Lower lobe of right lung (tissue), 2 donors: ENCODE measurements around the gene USP26. TPM values are rescaled to one million over a fixed set of nuclear protein-coding genes. Genes with fewer than 3 reads are reported as not detected.

ENCODE experiments used
- ATAC-seq, 2 donors: fragments of 200-7000 bp; cut with Tn5 transposase; one replicate each; pipeline ENCODE4 v1.9.1; 2020 to 2022; ENCODE audit warnings: mild to moderate bottlenecking in 2 of 2, moderate library complexity in 2 of 2
- DNase-seq: peaks from one replicate; pipeline ENCODE4 v3.0.0-alpha.2; 2020
- H3K27ac ChIP-seq: fragments of 200-600 bp; one replicate; pipeline ENCODE4 v1.8.0; 2022
- H3K27me3 ChIP-seq: fragments of 200-600 bp; one replicate; pipeline ENCODE4 v1.8.0; 2022; ENCODE audit warnings: low read depth
- H3K36me3 ChIP-seq: fragments of 200-600 bp; one replicate; pipeline ENCODE4 v1.8.0; 2022; ENCODE audit warnings: mild to moderate bottlenecking
- H3K4me1 ChIP-seq: fragments of 200-600 bp; one replicate; pipeline ENCODE4 v1.8.0; 2022
- H3K4me3 ChIP-seq: fragments of 200-600 bp; one replicate; pipeline ENCODE4 v1.8.0; 2022; ENCODE audit warnings: mild to moderate bottlenecking
- H3K9me3 ChIP-seq: fragments of 200-600 bp; one replicate; pipeline ENCODE4 v1.8.0; 2022
- intact Hi-C: fragments of 100-400 bp; cut with DNase I; formaldehyde crosslinking; loops from one replicate; pipeline ENCODE4 v1.11.0; 2022
- total RNA-seq: library from RNA; stranded (reverse); fragmentation: NEBNext Ultra II Directional; extraction: Animal tissue kit (Norgen Biotek cat#: 25700); gene quantifications from one replicate; pipeline ENCODE4 v1.2.1, GENCODE V29; 2021
- TF ChIP-seq, protein P1 (sequence below): fragments of 200-600 bp; IDR thresholded peaks from one replicate; pipeline ENCODE4 v1.8.0; 2022; ENCODE audit warnings: antibody characterized with exemption, mild to moderate bottlenecking
- donor health status: DM: no; HTN: yes; CAD: no; lungs with severe emphysema.

The USP26 gene
- total RNA-seq, 1 donor from 2014 or later, result not detected

GRCh38 chrX:133007458-133007857, 89.5 kb downstream of the USP26 start:
- no peaks in the 10 kb centered on the region for H3K9me3 ChIP-seq
- no peaks in the 10 kb centered on the region for H3K27me3 ChIP-seq
- no peak for ATAC-seq
- no peaks in the 10 kb centered on the region for H3K4me1 ChIP-seq
- no peak for DNase-seq
- intact Hi-C loops, result no loop called here
- no peaks in the 10 kb centered on the region for H3K36me3 ChIP-seq
- H3K27ac ChIP-seq, result no peak overlapping the region
- H3K4me3 ChIP-seq, result no peak overlapping the region
- TF ChIP-seq, protein P1, sequence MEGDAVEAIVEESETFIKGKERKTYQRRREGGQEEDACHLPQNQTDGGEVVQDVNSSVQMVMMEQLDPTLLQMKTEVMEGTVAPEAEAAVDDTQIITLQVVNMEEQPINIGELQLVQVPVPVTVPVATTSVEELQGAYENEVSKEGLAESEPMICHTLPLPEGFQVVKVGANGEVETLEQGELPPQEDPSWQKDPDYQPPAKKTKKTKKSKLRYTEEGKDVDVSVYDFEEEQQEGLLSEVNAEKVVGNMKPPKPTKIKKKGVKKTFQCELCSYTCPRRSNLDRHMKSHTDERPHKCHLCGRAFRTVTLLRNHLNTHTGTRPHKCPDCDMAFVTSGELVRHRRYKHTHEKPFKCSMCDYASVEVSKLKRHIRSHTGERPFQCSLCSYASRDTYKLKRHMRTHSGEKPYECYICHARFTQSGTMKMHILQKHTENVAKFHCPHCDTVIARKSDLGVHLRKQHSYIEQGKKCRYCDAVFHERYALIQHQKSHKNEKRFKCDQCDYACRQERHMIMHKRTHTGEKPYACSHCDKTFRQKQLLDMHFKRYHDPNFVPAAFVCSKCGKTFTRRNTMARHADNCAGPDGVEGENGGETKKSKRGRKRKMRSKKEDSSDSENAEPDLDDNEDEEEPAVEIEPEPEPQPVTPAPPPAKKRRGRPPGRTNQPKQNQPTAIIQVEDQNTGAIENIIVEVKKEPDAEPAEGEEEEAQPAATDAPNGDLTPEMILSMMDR, result no peak

DNA sequence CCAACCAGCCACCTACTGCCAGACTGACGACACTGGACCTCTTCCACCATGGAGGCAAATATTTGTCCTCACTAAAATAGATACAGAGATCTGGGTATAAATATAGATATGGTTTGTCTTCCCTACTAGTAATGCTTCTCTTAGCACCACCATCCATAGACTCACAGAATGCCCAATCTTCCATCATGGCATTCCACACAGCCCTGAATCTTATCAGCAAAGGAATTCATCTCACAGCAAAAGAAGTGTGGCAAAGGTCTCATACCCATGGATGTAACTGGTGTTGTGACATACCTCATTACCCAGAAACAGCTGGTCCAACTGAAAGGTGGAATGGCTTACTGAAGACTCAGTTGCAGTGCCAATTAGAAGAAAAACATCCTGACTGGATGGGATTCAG, 91.3 kb downstream of the USP26 start:
- no peaks in the 10 kb centered on the region for H3K36me3 ChIP-seq
- H3K4me3 ChIP-seq, result no peak overlapping the region
- no peak overlapping the region for H3K27ac ChIP-seq
- intact Hi-C loops, result no loop called here
- no peaks in the 10 kb centered on the region for H3K4me1 ChIP-seq
- no peaks in the 10 kb centered on the region for H3K9me3 ChIP-seq
- DNase-seq (no peak), ATAC-seq (no peak)
- no peaks in the 10 kb centered on the region for H3K27me3 ChIP-seq
- TF ChIP-seq, protein P1, result no peak

DNA sequence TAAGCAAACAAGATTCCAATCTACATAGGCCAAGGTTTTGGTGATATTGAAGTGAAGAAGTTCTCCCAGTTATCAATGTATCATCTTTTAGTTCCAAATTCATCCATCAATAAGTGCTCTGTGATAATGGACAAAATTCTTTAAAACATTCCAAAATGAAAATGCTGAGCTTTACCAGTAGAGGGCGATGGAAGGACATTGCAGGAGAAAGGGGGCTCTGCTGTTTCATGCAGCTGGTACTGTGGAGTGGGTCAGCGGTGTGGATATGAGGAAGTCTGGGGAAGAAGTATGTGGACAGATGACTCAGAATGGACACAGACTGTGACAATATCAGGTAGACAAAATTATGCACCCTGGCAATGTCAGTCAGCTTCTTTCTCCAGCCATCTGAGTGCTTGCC, 91.9 kb downstream of the USP26 start:
- H3K4me1 ChIP-seq, result no peaks in the 10 kb centered on the region
- H3K36me3 ChIP-seq, result no peaks in the 10 kb centered on the region
- TF ChIP-seq, protein P1, result peak; percentile 45
- H3K9me3 ChIP-seq, result no peaks in the 10 kb centered on the region
- DNase-seq (no peak), ATAC-seq (peak in 1 of 2 donors; percentile 32)
- intact Hi-C loops, result no loop called here
- no peaks in the 10 kb centered on the region for H3K27me3 ChIP-seq
- H3K27ac ChIP-seq, result no peak overlapping the region
- H3K4me3 ChIP-seq, result no peak overlapping the region

DNA sequence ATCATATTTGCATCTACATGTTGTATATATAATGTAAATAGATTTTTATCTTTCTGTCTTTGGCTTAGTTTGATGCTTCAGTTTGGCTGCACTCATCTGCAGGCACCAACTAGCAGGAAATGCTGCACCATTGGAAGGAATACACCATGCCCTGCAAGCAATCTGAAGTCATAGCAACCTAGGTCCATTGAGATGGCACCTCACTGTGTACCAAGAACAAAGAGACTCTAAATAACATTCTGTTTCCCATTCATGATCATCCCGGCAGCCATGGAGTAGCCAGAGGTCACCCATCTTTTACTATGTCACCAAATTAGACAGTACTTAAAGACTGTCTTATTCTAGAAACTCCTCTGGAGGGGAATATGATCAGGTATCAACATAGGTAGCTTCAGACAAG, 97.7 kb downstream of the USP26 start:
- TF ChIP-seq, protein P1, result no peak
- no peaks in the 10 kb centered on the region for H3K36me3 ChIP-seq
- DNase-seq (no peak), ATAC-seq (no peak)
- no peak overlapping the region for H3K27ac ChIP-seq
- H3K4me1 ChIP-seq, result no peaks in the 10 kb centered on the region
- intact Hi-C loops, result no loop called here
- H3K9me3 ChIP-seq, result no peaks in the 10 kb centered on the region
- H3K4me3 ChIP-seq, result no peak overlapping the region
- no peaks in the 10 kb centered on the region for H3K27me3 ChIP-seq

GRCh38 chrX:132990835-132991234, 106.1 kb downstream of the USP26 start:
- Histone ChIP-seq H3K27ac (no peak overlapping the region), H3K27me3 (no peaks in the 10 kb centered on the region), H3K36me3 (no peaks in the 10 kb centered on the region), H3K4me3 (no peak overlapping the region), H3K4me1 (no peaks in the 10 kb centered on the region), H3K9me3 (no peaks in the 10 kb centered on the region)
- TF ChIP-seq, protein P1, result no peak
- ATAC-seq (no peak), DNase-seq (no peak)
- intact Hi-C loops, result no loop called here

- ATAC-seq, result no peak
- TF ChIP-seq, protein P1, result no peak
- Histone ChIP-seq H3K27me3 (no peaks in the 10 kb centered on the region), H3K36me3 (no peaks in the 10 kb centered on the region), H3K4me3 (no peak overlapping the region), H3K27ac (no peak overlapping the region), H3K9me3 (no peaks in the 10 kb centered on the region), H3K4me1 (no peaks in the 10 kb centered on the region)
- intact Hi-C loops, result no loop called here
- DNase-seq, result no peak
Measured at GRCh38 chrX:132986556-132986955, 110.4 kb downstream of the USP26 start.
